Fibroblast of mammary gland (primary cell): ENCODE data around the gene TAOK1.

Experiments used
- DNase-seq: peaks from one replicate; pipeline ENCODE4 v3.0.0-alpha.2; 2010; ENCODE audit warnings: low read depth
- H3K4me3 ChIP-seq: 2 replicates; pipeline ENCODE4 v1.5.1; 2011; ENCODE audit warnings: low read depth, mild to moderate bottlenecking, low read length, moderate library complexity; ENCODE audit not compliant: control insufficient read depth
- CTCF ChIP-seq: conservative IDR thresholded peaks from 2 replicates; pipeline ENCODE4 v1.5.1; 2011; ENCODE audit warnings: low read depth, low read length, inconsistent platforms; ENCODE audit not compliant: control insufficient read depth, insufficient read depth

Gene TAOK1

GRCh38 chr17:29514792-29515191 lies 124.6 kb downstream of the TAOK1 start:
- H3K4me3 ChIP-seq = no peak overlapping the region
- TF ChIP-seq CTCF = no peak
- peak; percentile 18 for DNase-seq

GRCh38 chr17:29518359-29518758 lies 128.2 kb downstream of the TAOK1 start:
- no peak for TF ChIP-seq CTCF
- DNase-seq = no peak
- no peak overlapping the region for H3K4me3 ChIP-seq

GRCh38 chr17:29524692-29525091 lies 134.5 kb downstream of the TAOK1 start:
- H3K4me3 ChIP-seq = no peak overlapping the region
- DNase-seq = no peak
- TF ChIP-seq CTCF = no peak

- TF ChIP-seq CTCF = no peak
- no peak overlapping the region for H3K4me3 ChIP-seq
- DNase-seq = peak; percentile 3
These were observed 136.2 kb downstream of the TAOK1 start for GRCh38 chr17:29526322-29526721.

- DNase-seq = no peak
- no peak overlapping the region for H3K4me3 ChIP-seq
- no peak for TF ChIP-seq CTCF
These were observed 143.8 kb downstream of the TAOK1 start for GRCh38 chr17:29533976-29534375.

GRCh38 chr17:29544066-29544465 lies 153.9 kb downstream of the TAOK1 start:
- H3K4me3 ChIP-seq = no peak overlapping the region
- no peak for DNase-seq
- no peak for TF ChIP-seq CTCF

GRCh38 chr17:29546085-29546484 lies 155.9 kb downstream of the TAOK1 start:
- TF ChIP-seq CTCF = no peak
- no peak overlapping the region for H3K4me3 ChIP-seq
- DNase-seq = no peak
